K562 (cell line): ENCODE results near the gene INSIG1. TPM values are rescaled to one million over a fixed set of nuclear protein-coding genes. Genes with fewer than 3 reads are reported as not detected.

ENCODE experiments used
- ATF1 ChIP-seq, 2 experiments: fragments of 450-650 bp in 1 of 2; IDR thresholded peaks; 2 replicates each; pipeline ENCODE4 v1.6.1; 2016; ENCODE audit warnings: missing compliant biosample characterization in 1 of 2, missing genetic modification characterization in 1 of 2
- CREB1 ChIP-seq, 2 experiments: sonication (generic) in 1 of 2; formaldehyde crosslinking in 1 of 2; IDR thresholded peaks; 2 replicates each; pipeline versions ENCODE4 v1.6.1 to v1.8.0; 2012 to 2022; ENCODE audit warnings: inconsistent platforms in 1 of 2, mild to moderate bottlenecking in 1 of 2, missing genetic modification reagents in 1 of 2, moderate library complexity in 1 of 2
- CTBP1 ChIP-seq: fragments of 450-650 bp; IDR thresholded peaks from 2 replicates; pipeline ENCODE4 v1.6.1; 2016; ENCODE audit warnings: borderline replicate concordance
- EHMT2 ChIP-seq: fragments of 450-650 bp; IDR thresholded peaks from 2 replicates; pipeline ENCODE4 v1.6.1; 2018; ENCODE audit warnings: antibody characterized with exemption
- HOXB6 ChIP-seq: fragments of 250-450 bp; sonication (Bioruptor Pico); IDR thresholded peaks from 2 replicates; pipeline ENCODE4 v1.5.1; 2022; ENCODE audit warnings: mild to moderate bottlenecking, borderline replicate concordance
- KLF13 ChIP-seq: fragments of 450-650 bp; IDR thresholded peaks from 2 replicates; pipeline ENCODE4 v1.6.1; 2016; ENCODE audit warnings: missing genetic modification characterization, low read depth, mild to moderate bottlenecking, missing compliant biosample characterization, moderate library complexity, borderline replicate concordance
- LARP7 ChIP-seq: fragments of 450-650 bp; IDR thresholded peaks from 2 replicates; pipeline ENCODE4 v1.6.1; 2016
- MAFK ChIP-seq: IDR thresholded peaks from 2 replicates; pipeline ENCODE4 v1.6.1; 2011; ENCODE audit warnings: low read length, improper control_type of control experiment
- PTBP1 ChIP-seq: fragments of 200-400 bp; formaldehyde crosslinking; IDR thresholded peaks from 2 replicates; pipeline ENCODE4 v1.6.1; 2017; ENCODE audit warnings: low read depth, low read length
- SNRNP70 ChIP-seq: fragments of 200-400 bp; formaldehyde crosslinking; optimal IDR thresholded peaks from 2 replicates; pipeline ENCODE3; 2017; ENCODE audit warnings: low read depth, low read length
- TOE1 ChIP-seq, 2 experiments: fragments of 450-650 bp in 1 of 2; sonication (generic) in 1 of 2; formaldehyde crosslinking in 1 of 2; IDR thresholded peaks; 2 replicates each; pipeline versions ENCODE4 v1.7.1 to v1.8.0; 2016 to 2022; ENCODE audit warnings: borderline replicate concordance in 2 of 2, mild to moderate bottlenecking in 2 of 2, antibody characterized with exemption in 1 of 2, inconsistent platforms in 1 of 2, low read depth in 1 of 2, missing genetic modification reagents in 1 of 2, moderate library complexity in 1 of 2
- TSC22D4 ChIP-seq: fragments of 450-650 bp; IDR thresholded peaks from 2 replicates; pipeline ENCODE4 v1.6.1; 2016; ENCODE audit warnings: missing genetic modification characterization, missing biosample characterization, control low read depth
- ZBTB8A ChIP-seq: fragments of 450-650 bp; IDR thresholded peaks from 2 replicates; pipeline ENCODE4 v1.6.1; 2018; ENCODE audit warnings: mild to moderate bottlenecking, moderate library complexity; ENCODE audit not compliant: partially characterized antibody
- ZFPM2 ChIP-seq: fragments of 250-450 bp; sonication (Bioruptor Pico); IDR thresholded peaks from 2 replicates; pipeline ENCODE4 v1.5.1; 2022; ENCODE audit warnings: mild to moderate bottlenecking
- ZNF830 ChIP-seq: fragments of 250-450 bp; sonication (Bioruptor Pico); IDR thresholded peaks from 2 replicates; pipeline ENCODE4 v1.5.0; 2021; ENCODE audit warnings: mild to moderate bottlenecking
- polyA plus RNA-seq, 8 experiments: library from polyadenylated mRNA; depleted of rRNA in 4 of 8; stranded (reverse) in 5 of 8; unstranded in 3 of 8; fragments of >200 nt; fragmentation: Nextera tagmentation in 2 of 8; fragmentation: Illumina TruSeq in 1 of 8; extraction: Ambion mirVana in 2 of 8; extraction: Trizol in 1 of 8; gene quantifications; 2 replicates each; pipeline versions ENCODE4 v1.2.1 to v1.2.3, GENCODE V29; 2011 to 2014; ENCODE audit warnings: inconsistent platforms in 1 of 8, missing spikeins in 1 of 8
- total RNA-seq, 7 experiments: library from RNA; depleted of rRNA in 6 of 7; stranded (reverse); fragments of >200 nt in 6 of 7; fragmentation: Illumina TruSeq in 2 of 7; extraction: Trizol in 2 of 7; gene quantifications; 2 replicates each; pipeline versions ENCODE4 v1.2.1 to v1.2.3, GENCODE V29; 2011 to 2021; ENCODE audit warnings: low replicate concordance in 1 of 7
- TF ChIP-seq, protein P1 (sequence below): fragments of 200-800 bp; sonication (Bioruptor generic); IDR thresholded peaks from 2 replicates; pipeline ENCODE4 v1.6.1; 2017; ENCODE audit warnings: missing genetic modification characterization, missing compliant biosample characterization
- TF ChIP-seq, protein P2 (sequence below): IDR thresholded peaks from 2 replicates; pipeline ENCODE4 v1.6.1; 2011; ENCODE audit warnings: borderline replicate concordance, low read depth, mild to moderate bottlenecking, moderate library complexity, low read length; ENCODE audit not compliant: insufficient read depth, poor library complexity, severe bottlenecking
- TF ChIP-seq, protein P3 (sequence below): fragments of 450-650 bp; IDR thresholded peaks from 2 replicates; pipeline ENCODE4 v1.6.1; 2016; ENCODE audit warnings: missing biosample characterization, missing genetic modification characterization
- TF ChIP-seq, protein P4 (sequence below): fragments of 250-450 bp; sonication (Bioruptor Pico); IDR thresholded peaks from 2 replicates; pipeline ENCODE4 v1.8.0; 2022; ENCODE audit warnings: moderate library complexity, mild to moderate bottlenecking, inconsistent platforms

INSIG1 gene
- total and polyA plus RNA-seq, 9 of the 15 experiments (the other 6 are each of a cell fraction or from before 2014, with no cell fraction given), result 57.1 to 787 (median 238) TPM

DNA sequence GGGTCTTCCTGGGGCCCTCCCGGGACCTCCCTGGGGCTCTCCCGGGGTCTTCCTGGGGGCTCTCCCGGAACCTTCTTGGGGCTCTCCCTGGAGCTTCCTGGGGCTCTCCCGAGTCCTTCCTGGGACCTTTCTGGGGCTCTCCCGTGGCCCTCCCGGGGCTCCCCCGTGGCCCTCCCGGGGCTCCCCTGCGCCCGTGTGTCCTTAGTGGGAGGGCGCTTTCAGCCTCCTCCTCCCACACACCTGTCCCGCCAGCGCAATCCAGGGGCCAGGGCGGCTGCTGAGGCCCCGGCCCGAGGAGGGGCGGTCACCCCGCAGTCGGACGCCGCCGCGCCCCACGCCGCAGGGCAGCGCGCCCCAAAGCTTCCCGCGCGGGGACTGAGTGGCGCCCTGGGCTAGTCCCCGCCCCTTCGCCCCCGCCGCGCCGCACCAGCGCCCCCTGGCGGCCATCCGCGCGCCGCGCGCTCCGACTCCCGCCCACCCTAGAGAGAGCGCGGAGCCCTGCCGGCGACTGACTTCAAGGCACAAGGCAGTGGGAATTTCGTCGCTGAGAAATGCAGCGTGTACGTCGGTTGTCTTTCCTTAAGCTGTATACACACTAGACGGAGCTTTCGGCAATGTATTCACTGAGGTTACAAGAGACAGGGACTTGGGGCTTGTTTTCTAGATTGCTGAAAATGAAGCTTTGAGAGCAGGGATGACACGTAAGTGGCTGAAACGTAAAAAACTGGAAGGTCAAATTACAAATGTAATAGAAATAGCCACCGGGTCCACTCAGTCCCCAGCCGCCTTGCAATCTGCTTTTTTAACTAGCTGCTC is 47.1 kb downstream of the INSIG1 start (continued):
- TF ChIP-seq, protein P1, sequence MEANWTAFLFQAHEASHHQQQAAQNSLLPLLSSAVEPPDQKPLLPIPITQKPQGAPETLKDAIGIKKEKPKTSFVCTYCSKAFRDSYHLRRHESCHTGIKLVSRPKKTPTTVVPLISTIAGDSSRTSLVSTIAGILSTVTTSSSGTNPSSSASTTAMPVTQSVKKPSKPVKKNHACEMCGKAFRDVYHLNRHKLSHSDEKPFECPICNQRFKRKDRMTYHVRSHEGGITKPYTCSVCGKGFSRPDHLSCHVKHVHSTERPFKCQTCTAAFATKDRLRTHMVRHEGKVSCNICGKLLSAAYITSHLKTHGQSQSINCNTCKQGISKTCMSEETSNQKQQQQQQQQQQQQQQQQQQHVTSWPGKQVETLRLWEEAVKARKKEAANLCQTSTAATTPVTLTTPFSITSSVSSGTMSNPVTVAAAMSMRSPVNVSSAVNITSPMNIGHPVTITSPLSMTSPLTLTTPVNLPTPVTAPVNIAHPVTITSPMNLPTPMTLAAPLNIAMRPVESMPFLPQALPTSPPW, result peak; percentile 92
- no peak for TF ChIP-seq PTBP1
- TF ChIP-seq EHMT2, result no peak
- TF ChIP-seq ZFPM2 (CRISPR knock-in tag), result no peak
- TF ChIP-seq ZBTB8A, result no peak
- TF ChIP-seq, protein P2, sequence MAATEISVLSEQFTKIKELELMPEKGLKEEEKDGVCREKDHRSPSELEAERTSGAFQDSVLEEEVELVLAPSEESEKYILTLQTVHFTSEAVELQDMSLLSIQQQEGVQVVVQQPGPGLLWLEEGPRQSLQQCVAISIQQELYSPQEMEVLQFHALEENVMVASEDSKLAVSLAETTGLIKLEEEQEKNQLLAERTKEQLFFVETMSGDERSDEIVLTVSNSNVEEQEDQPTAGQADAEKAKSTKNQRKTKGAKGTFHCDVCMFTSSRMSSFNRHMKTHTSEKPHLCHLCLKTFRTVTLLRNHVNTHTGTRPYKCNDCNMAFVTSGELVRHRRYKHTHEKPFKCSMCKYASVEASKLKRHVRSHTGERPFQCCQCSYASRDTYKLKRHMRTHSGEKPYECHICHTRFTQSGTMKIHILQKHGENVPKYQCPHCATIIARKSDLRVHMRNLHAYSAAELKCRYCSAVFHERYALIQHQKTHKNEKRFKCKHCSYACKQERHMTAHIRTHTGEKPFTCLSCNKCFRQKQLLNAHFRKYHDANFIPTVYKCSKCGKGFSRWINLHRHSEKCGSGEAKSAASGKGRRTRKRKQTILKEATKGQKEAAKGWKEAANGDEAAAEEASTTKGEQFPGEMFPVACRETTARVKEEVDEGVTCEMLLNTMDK, result peak; percentile 87
- no peak for TF ChIP-seq TOE1 (IDR thresholded peaks at IDR 0.05; ENCODE audit: borderline replicate concordance)
- TF ChIP-seq TOE1 (CRISPR knock-in tag; IDR thresholded peaks at IDR 0.05; ENCODE audit: borderline replicate concordance, low read depth), result 0 out of 2 replicates have a peak, but pooled peaks have one; percentile 58
- no peak for TF ChIP-seq TSC22D4
- TF ChIP-seq KLF13 (tag), result peak; percentile 50; the same call in 1 of the 2 replicates
- TF ChIP-seq, protein P3, sequence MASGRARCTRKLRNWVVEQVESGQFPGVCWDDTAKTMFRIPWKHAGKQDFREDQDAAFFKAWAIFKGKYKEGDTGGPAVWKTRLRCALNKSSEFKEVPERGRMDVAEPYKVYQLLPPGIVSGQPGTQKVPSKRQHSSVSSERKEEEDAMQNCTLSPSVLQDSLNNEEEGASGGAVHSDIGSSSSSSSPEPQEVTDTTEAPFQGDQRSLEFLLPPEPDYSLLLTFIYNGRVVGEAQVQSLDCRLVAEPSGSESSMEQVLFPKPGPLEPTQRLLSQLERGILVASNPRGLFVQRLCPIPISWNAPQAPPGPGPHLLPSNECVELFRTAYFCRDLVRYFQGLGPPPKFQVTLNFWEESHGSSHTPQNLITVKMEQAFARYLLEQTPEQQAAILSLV (tag), result no peak
- no peak for TF ChIP-seq MAFK
- no peak for TF ChIP-seq LARP7
- no peak for TF ChIP-seq ATF1 (CRISPR knock-in tag; IDR thresholded peaks at IDR 0.05)
- peak; percentile 20; the same call in 1 of the 2 replicates for TF ChIP-seq ATF1 (tag; IDR thresholded peaks at IDR 0.05)
- no peak for TF ChIP-seq CREB1 (IDR thresholded peaks at IDR 0.05)
- 0 out of 2 replicates have a peak, but pooled peaks have one; percentile 28 for TF ChIP-seq CREB1 (CRISPR knock-in tag; IDR thresholded peaks at IDR 0.05)
- no peak for TF ChIP-seq SNRNP70
- TF ChIP-seq HOXB6, result 0 out of 2 replicates have a peak, but pooled peaks have one; percentile 17
- TF ChIP-seq, protein P4, sequence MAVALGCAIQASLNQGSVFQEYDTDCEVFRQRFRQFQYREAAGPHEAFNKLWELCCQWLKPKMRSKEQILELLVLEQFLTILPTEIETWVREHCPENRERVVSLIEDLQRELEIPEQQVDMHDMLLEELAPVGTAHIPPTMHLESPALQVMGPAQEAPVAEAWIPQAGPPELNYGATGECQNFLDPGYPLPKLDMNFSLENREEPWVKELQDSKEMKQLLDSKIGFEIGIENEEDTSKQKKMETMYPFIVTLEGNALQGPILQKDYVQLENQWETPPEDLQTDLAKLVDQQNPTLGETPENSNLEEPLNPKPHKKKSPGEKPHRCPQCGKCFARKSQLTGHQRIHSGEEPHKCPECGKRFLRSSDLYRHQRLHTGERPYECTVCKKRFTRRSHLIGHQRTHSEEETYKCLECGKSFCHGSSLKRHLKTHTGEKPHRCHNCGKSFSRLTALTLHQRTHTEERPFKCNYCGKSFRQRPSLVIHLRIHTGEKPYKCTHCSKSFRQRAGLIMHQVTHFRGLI (CRISPR knock-in tag), result no peak
- TF ChIP-seq ZNF830 (CRISPR knock-in tag), result no peak
- peak; percentile 86; the same call in 1 of the 2 replicates for TF ChIP-seq CTBP1
